Gastroesophageal sphincter (tissue), 4 donors: ENCODE results near the gene CSMD2. TPM values are rescaled to one million over a fixed set of nuclear protein-coding genes. Genes with fewer than 3 reads are reported as not detected.
"Not testable (repeated sequence)": the region's sequence is repeated elsewhere in the genome, so short reads cannot be mapped to it uniquely, and the experiment has no call there.

Source experiments
- ATAC-seq: fragments of 150-250 bp; one replicate; pipeline ENCODE4 v1.9.1; 2016; ENCODE audit warnings: mild to moderate bottlenecking, moderate library complexity
- H3K27ac ChIP-seq, 4 donors: fragments of 200-600 bp; sonication (generic) in 3 of 4; 1 replicate in 3 of 4; 2 replicates in 1 of 4; pipeline ENCODE4 v1.5.1; 2016 to 2019
- H3K27me3 ChIP-seq: fragments of 200-600 bp; sonication (generic); one replicate; pipeline ENCODE4 v1.5.1; 2019
- H3K36me3 ChIP-seq, 2 donors: fragments of 200-600 bp; sonication (generic); one replicate each; pipeline ENCODE4 v1.5.1; 2019; ENCODE audit warnings: control low read depth in 1 of 2
- H3K4me1 ChIP-seq, 3 donors: fragments of 200-600 bp; sonication (generic); 1 replicate in 2 of 3; 2 replicates in 1 of 3; pipeline ENCODE4 v1.5.1; 2016 to 2019; ENCODE audit warnings: control low read depth in 2 of 3
- H3K4me3 ChIP-seq, 2 donors: fragments of 200-600 bp; sonication (generic); one replicate each; pipeline ENCODE4 v1.5.1; 2019; ENCODE audit warnings: mild to moderate bottlenecking in 1 of 2, moderate library complexity in 1 of 2
- H3K9me3 ChIP-seq, 3 donors: fragments of 200-600 bp; sonication (generic); one replicate each; pipeline ENCODE4 v1.5.1; 2017 to 2019; ENCODE audit warnings: control low read depth in 2 of 3
- EP300 ChIP-seq: sonication (generic); formaldehyde crosslinking; IDR thresholded peaks from one replicate; pipeline ENCODE4 v1.6.1; 2017; ENCODE audit warnings: antibody characterized with exemption, mild to moderate bottlenecking
- POLR2A ChIP-seq, 2 donors: fragments of 450-650 bp; IDR thresholded peaks; one replicate each; pipeline ENCODE4 v1.6.1; 2017; ENCODE audit warnings: antibody characterized with exemption in 2 of 2, mild to moderate bottlenecking in 2 of 2, moderate library complexity in 1 of 2
- POLR2AphosphoS5 ChIP-seq: sonication (generic); formaldehyde crosslinking; IDR thresholded peaks from one replicate; pipeline ENCODE4 v1.6.1; 2017; ENCODE audit warnings: antibody characterized with exemption
- WGBS, 2 donors: methylation state at CpG; one replicate each; pipeline ENCODE4 v1.1.5; 2018; ENCODE audit warnings: low coverage in 1 of 2; 5-methylcytosine and 5-hydroxymethylcytosine counted together
- total RNA-seq, 4 donors: library from RNA; depleted of rRNA; stranded (reverse); fragments of >200 nt; gene quantifications; one replicate each; pipeline ENCODE4 v1.1.0, GENCODE V29; 2016
- TF ChIP-seq, protein P1 (sequence below), 4 experiments: fragments of 200-600 bp in 2 of 4; fragments of 450-650 bp in 2 of 4; sonication (generic) in 1 of 4; IDR thresholded peaks; one replicate each; pipeline ENCODE4 v1.5.1; 2017 to 2019; ENCODE audit warnings: antibody characterized with exemption in 4 of 4, mild to moderate bottlenecking in 2 of 4, moderate library complexity in 2 of 4

CSMD2 gene
- total RNA-seq, 4 donors from 2014 or later: 0.22 to 2.5 (median 0.37) TPM

- H3K9me3 ChIP-seq: no peaks in the 10 kb centered on the region
- no peaks in the 10 kb centered on the region for H3K36me3 ChIP-seq
- no peak overlapping the region for H3K4me3 ChIP-seq
- WGBS, 2 donors: 68 to 82% methylated on average over 5 of the region's 6 CpGs
- H3K27me3 ChIP-seq: no peaks in the 10 kb centered on the region
- no peaks in the 10 kb centered on the region for H3K4me1 ChIP-seq
- no peak overlapping the region for H3K27ac ChIP-seq
- no peak for ATAC-seq
- TF ChIP-seq POLR2AphosphoS5 (no peak), POLR2A (IDR thresholded peaks at IDR 0.05) (no peak), EP300 (no peak)
- TF ChIP-seq, protein P1, sequence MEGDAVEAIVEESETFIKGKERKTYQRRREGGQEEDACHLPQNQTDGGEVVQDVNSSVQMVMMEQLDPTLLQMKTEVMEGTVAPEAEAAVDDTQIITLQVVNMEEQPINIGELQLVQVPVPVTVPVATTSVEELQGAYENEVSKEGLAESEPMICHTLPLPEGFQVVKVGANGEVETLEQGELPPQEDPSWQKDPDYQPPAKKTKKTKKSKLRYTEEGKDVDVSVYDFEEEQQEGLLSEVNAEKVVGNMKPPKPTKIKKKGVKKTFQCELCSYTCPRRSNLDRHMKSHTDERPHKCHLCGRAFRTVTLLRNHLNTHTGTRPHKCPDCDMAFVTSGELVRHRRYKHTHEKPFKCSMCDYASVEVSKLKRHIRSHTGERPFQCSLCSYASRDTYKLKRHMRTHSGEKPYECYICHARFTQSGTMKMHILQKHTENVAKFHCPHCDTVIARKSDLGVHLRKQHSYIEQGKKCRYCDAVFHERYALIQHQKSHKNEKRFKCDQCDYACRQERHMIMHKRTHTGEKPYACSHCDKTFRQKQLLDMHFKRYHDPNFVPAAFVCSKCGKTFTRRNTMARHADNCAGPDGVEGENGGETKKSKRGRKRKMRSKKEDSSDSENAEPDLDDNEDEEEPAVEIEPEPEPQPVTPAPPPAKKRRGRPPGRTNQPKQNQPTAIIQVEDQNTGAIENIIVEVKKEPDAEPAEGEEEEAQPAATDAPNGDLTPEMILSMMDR (IDR thresholded peaks at IDR 0.05): no peak
Observed at GRCh38 chr1:33512226-33513011, 652.6 kb downstream of the CSMD2 start.

- not testable (repeated sequence) for H3K36me3 ChIP-seq, H3K9me3 ChIP-seq, H3K27me3 ChIP-seq, H3K27ac ChIP-seq, H3K4me3 ChIP-seq, ATAC-seq, H3K4me1 ChIP-seq
- WGBS, 2 donors: no CpG with 5 or more reads among the region's 24 CpGs
Observed at GRCh38 chr1:33509276-33509675, 655.8 kb downstream of the CSMD2 start.

DNA sequence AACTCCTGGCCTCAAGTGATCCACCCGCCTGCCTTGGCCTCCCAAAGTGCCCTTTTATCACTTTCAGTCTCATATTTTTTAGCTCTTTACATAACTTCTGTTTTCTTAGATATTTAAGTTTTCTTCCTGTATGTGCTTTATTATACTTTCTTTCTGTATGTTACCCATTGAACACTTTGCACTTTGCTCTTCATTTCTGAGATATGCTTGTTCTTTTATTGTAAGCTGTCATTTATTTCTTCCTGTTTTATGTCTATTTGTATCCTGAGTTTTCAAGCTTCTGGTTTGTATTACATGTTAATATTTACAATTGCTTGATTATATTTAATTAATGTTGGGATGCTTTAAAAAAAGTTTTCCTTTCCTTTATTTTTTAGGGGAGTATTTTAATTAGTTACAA is 656.9 kb downstream of the CSMD2 start:
- H3K9me3 ChIP-seq: no peaks in the 10 kb centered on the region
- H3K4me1 ChIP-seq: no peaks in the 10 kb centered on the region
- no peak overlapping the region for H3K4me3 ChIP-seq
- no peak overlapping the region for H3K27ac ChIP-seq
- TF ChIP-seq EP300 (no peak), POLR2A (IDR thresholded peaks at IDR 0.05) (no peak), POLR2AphosphoS5 (no peak)
- TF ChIP-seq, protein P1 (IDR thresholded peaks at IDR 0.05): no peak
- 79 to 100% methylated on average over 1 of the region's 1 CpG for WGBS, 2 donors
- no peak for ATAC-seq
- H3K27me3 ChIP-seq: no peaks in the 10 kb centered on the region
- no peaks in the 10 kb centered on the region for H3K36me3 ChIP-seq

DNA sequence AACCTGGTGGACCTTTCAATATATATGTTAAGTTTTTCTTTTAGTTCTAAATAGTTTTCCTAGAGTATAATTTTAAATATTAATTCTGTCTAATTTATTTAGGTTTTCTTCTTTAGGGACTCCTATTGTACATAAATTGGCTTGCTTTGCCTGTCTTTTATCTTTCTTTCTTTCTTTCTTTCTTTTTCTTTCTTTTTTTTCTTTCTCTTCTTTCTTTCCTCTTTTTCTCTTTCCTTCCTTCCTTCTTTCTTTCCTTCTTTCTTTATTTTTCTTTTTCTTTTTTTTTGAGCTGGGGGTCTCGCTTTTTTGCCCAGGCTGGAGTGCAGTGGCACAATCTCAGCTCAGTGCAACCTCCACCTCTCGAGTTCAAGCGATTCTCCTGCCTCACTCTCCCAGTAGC is 657.4 kb downstream of the CSMD2 start:
- ATAC-seq: no peak
- WGBS, 2 donors: 100% methylated on average over 3 of the region's 3 CpGs
- TF ChIP-seq EP300 (no peak), POLR2A (IDR thresholded peaks at IDR 0.05) (no peak), POLR2AphosphoS5 (no peak)
- TF ChIP-seq, protein P1 (IDR thresholded peaks at IDR 0.05): no peak

DNA sequence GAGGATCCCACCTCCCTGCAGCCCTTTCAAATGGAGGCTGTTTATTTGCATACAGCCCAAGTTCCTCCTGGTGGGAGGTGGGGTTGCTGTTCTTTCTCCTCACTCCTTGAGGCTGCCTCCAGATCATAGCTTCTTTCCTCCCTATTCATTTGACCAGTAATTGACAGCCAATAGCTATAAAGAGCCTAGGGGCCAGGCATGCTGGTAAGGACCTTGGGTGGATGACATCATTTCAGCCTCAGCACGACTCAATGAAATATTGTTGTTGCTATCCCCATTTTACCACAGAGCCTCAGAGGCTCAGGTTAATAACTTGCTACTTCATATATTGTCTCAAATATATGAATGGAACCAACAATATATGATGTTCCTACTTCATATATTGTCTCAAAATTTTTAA is 661.5 kb downstream of the CSMD2 start:
- peaks cover 0 to under 1% (median 0%) of the 10 kb centered on the region in 3 donors for H3K9me3 ChIP-seq
- no peaks in the 10 kb centered on the region for H3K27me3 ChIP-seq
- TF ChIP-seq, protein P1 (IDR thresholded peaks at IDR 0.05): no peak
- TF ChIP-seq POLR2A (IDR thresholded peaks at IDR 0.05): no peak
- TF ChIP-seq POLR2AphosphoS5: no peak
- no peak for TF ChIP-seq EP300
- WGBS, 2 donors: 58 to 100% methylated on average over 1 of the region's 1 CpG
- peaks cover 0 to 3% of the 10 kb centered on the region in 2 donors for H3K36me3 ChIP-seq
- no peak overlapping the region for H3K4me3 ChIP-seq
- H3K4me1 ChIP-seq: no peaks in the 10 kb centered on the region
- H3K27ac ChIP-seq: no peak overlapping the region
- ATAC-seq: no peak

More for the DNA sequence above, 657.4 kb downstream of the CSMD2 start:
- H3K9me3 ChIP-seq: no peaks in the 10 kb centered on the region
- H3K4me1 ChIP-seq: no peaks in the 10 kb centered on the region
- H3K4me3 ChIP-seq: no peak overlapping the region
- H3K27ac ChIP-seq: no peak overlapping the region
- H3K27me3 ChIP-seq: no peaks in the 10 kb centered on the region
- H3K36me3 ChIP-seq: no peaks in the 10 kb centered on the region
